HG02763 (cell line): ENCODE results near the gene C20orf202.

Source experiments
- ATAC-seq: cut with Tn5 transposase; IDR thresholded peaks from one replicate; pipeline ENCODE4 v1.9.1; 2021; ENCODE audit warnings: mild to moderate bottlenecking, moderate library complexity; ENCODE audit not compliant: unreplicated experiment

C20orf202 gene

GRCh38 chr20:1184260-1184637 is 19.0 kb upstream of the C20orf202 start:
- no peak for ATAC-seq

DNA sequence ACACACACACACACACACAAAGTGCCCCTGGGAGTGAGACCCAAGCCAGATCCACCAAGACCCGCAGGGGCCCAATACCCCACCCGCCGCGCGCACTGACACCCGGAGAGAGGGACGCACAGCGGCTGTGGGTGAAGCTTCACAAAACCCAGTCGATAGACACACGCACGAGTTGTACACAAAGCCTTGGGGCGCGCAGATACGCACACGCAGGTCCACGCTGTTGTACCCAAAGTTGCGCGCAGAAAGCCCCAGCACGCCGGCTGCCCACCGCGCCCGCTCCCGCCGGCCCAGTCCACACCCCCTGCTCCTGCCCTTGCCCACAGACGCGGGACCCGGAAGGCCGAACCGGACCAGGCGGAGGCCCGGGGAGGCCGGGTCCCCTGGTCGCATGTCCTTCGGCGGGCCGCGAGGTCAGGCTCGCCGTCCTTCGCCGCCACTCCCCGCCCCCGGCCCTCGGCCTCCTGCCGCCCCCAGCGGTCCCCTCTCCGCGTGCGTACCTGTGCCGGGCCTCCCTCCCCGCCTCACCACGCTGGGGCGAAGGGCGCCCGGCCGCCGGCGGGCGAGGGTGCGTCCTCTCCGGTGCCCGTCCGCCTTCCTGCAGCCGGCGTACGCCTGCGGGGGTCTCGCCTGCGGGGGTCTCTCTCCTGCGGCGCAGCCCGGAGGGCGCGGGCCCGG is 18.5 kb upstream of the C20orf202 start, which contains the start of gene TMEM74B:
Gene TMEM74B (minus strand): TSS at position 344 of the 678 bp plus-strand sequence. CDS start 1,180 bp downstream, outside the sequence.
- no peak for ATAC-seq

- no peak for ATAC-seq
These were observed 17.9 kb upstream of the C20orf202 start for GRCh38 chr20:1185316-1185741.

DNA sequence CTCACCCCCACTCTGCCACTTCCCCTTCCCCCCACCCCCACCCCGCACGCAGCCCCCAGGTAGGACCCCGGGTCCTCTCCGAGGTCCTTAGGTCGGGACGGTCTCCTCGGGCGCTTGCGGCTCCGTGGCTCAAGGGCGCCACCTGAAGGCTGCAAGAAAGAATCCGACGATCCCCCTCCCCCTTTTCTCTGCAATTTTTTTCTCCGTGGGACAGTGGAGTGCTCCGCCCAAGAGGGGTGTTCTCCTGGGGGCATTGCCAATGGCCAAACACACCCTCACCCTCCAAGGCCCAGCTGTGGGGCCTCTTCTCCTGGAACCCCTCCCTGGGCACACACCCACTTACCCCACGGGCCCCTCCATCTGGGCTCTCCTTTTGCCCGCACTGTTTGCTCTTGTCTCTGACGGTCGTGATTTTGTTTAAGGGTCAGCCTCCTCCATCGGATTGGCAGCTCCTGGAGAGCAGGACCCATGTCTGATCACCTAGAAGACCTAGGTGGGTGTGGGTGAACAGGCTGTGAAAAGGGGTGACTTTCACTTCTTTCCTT is 17.4 kb upstream of the C20orf202 start:
- ATAC-seq, result no peak

GRCh38 chr20:1186367-1186991 is 16.8 kb upstream of the C20orf202 start:
- ATAC-seq, result no peak

GRCh38 chr20:1187605-1188171 is 15.6 kb upstream of the C20orf202 start:
- ATAC-seq, result no peak

DNA sequence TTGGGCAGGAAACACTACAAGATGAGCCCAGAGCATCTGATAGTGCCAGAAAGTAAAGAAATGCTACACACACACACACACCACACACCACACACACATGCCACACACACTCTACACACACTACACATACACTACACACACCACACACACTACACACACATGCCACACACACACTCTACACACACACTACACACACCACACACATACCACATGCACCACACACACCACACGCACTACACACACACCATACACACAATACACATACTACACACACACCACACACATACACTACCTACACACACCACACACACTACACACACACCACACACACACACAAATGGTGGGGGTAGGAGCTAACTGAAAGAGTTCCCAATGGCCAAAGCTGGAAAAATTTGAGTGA is 14.9 kb upstream of the C20orf202 start:
- ATAC-seq, result no peak

- no peak for ATAC-seq
These were observed 13.4 kb upstream of the C20orf202 start for GRCh38 chr20:1189827-1190226.

DNA sequence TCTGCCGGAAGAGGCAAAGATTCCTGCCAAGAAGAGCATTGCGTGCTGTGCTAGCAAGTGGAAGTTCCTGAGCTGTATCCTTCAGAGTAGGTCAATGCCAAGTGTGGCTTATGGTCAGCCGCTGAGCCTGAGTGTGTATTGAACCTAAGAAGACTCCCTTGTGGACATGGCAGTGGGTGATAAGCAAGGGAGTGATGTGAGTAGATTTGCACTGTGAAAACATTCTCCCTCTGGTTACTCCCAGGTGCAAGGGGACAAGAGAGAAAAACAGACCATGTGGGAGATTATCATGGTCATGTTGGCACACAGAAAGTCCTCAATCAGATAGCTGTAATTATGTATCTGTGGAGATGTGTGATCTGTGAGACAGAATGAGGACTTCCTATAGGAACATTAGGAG is 12.4 kb upstream of the C20orf202 start:
- no peak for ATAC-seq

DNA sequence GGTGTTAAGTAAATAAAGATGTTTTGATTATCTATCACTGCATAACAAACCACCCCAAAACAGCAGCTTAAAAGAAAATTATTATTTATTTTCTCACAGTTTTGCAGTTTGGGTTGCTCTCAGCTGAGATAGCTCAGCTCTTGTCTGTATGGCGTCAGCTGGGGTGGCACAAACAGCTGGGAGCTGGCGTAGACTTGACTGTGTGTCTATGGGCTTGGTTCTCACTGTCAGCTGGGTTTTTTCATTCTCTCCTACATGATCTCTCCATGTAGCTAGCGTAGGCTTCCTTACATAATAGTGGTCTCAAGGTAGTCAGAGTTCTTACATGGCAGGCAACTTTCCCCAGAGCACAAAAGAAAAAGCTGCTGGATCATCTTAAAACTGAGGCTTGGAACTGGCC is 12.0 kb upstream of the C20orf202 start:
- no peak for ATAC-seq

DNA sequence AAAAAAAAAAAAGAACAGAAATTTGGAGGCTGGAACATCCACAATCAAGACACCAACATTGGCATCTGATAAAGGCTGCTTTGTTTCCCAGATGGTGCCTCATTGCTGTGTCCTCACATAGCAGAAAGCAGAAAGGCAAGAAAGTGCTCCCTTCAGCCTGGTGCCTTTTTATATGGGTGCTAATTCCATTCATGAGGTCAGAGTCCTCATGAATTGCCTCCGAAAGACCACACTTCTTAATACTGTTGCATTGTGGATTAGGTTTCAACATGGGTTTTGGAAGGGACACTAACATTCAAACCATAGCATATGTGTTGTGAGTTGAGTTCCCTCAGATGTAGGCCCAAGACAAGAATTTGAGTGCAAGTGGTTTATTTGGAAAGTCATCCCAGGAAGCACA is 8.0 kb upstream of the C20orf202 start:
- no peak for ATAC-seq

- no peak for ATAC-seq
These were observed 6.6 kb upstream of the C20orf202 start for GRCh38 chr20:1196634-1197033.

DNA sequence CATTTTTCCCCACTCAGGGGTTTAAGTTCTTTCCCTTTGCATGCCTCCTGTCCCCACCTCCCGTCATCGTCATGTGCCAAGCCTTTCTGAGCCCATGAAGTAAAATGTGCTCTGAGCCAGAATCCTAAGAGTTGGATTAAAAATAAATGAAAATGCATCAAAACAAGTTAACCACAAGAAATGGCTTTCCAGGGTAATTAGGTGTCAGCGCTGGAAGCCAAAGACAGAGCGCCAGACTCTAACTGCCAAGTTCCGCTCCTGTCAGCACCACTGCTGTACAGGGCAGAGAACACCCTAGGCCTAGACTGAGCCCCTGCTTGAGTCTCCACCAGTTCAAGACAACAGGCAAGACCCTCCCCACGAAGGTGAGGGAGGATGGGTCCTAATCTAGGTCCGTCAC is 5.5 kb upstream of the C20orf202 start:
- ATAC-seq, result no peak

- ATAC-seq, result no peak
These were observed 4.5 kb upstream of the C20orf202 start for GRCh38 chr20:1198751-1199150.

- ATAC-seq, result no peak
These were observed 3.9 kb upstream of the C20orf202 start for GRCh38 chr20:1199212-1199873.

DNA sequence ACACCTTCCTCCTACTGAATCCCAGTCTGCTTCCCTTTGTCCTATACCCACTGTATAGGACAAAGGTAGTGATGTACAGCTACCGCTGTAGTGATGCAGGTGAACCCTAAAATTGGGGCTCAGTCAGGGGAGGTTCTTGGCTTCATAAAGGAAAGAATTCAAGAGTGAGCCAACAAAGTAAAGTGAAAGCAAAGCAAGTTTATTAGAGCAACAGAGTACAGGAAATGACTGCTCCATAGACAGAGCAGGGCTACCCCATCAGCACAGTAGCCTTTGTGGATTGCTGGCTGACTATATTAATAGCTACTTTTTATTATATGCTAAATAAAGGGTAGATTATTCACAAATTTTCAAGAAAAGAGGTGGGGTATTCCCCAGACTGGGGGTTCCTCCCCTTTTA is 3.3 kb upstream of the C20orf202 start:
- ATAC-seq, result no peak

DNA sequence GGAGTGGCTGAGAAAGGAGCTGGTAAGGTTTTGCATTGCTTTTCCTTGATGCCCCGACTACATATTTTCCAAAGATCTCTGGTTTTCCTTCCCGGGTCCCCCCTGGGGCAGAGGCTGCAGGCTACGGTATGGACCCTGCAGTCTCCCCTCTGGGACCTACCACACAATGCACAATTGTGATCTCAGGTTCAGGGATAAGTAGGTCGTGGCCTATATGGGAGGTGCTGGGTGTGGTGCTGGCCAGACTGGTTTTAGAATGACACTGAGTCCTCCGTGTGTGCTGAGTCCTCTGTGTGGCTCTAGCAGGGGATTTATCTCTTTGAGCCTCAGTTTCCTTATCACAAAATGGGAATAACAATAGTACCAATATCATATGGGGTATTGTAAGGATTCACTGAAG is 376 bp downstream of the C20orf202 start:
- ATAC-seq, result no peak

- no peak for ATAC-seq
These were observed 859 bp downstream of the C20orf202 start for GRCh38 chr20:1204113-1204512.

- ATAC-seq, result no peak
These were observed 1.3 kb downstream of the C20orf202 start for GRCh38 chr20:1204576-1204975.

DNA sequence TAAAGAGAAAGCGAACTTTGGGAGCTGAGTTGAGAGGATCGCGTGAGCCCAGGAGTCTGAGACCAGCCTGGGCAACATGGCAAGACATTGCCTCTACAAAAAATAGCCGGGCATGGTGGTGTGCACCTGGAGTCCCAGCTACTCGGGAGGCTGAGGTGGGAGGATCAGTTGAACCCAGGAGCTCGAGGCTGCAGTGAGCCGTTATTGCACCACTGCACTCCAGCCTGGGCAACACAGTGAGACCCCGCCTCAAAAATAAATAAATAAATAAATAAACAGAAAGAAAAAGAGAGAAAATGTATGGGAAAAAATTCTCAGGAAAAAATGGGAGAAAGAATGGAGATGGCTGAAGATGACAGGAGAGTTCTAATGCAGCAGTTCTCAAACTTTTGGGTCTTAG is 2.5 kb downstream of the C20orf202 start:
- no peak for ATAC-seq

DNA sequence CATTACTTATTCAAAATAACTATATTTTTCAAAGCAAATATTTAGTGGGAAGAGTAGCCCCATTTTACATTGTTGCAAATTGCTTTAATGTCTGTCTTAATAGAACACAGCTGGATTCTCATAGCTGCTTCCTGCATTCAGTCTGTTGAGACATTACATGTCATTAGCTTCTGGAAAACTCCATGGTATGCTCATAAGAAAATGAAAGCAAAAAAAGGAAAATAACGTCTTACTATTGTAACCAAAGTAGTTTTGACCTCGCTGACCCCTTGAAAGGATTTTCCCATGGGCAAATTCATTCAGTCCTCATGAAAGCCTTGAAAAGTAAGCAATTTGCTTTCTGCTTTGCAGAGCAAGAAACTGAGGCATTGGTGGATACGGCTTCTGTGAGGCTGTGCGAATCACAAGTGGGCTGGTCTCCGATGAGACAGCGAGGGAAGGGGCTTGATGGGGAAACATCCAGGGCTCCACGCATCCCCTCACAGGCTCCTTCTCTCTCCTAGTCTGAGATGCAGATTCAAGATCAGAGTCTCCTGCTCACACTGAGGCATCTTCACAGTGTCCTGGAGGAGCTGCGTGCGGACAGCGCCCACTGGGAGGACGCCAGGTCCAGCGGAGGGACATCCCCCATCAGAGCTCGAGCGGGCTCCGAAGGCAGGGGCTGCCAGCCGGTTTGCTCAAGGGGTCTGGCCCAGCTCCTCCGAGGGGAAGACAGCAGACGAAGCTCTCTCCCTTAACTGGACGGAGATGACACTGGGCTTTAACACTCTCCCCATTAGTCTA is 3.3 kb downstream of the C20orf202 start:
- ATAC-seq, result no peak
